GM11168 (cell line): ENCODE data around the gene ANKRD22.

Experiments used
- in situ Hi-C: fragments of 300-500 bp; cut with MboI; formaldehyde crosslinking; loops from one replicate; pipeline ENCODE4 v1.12.0; 2022; ENCODE audit warnings: low sequenced_read_pairs; ENCODE audit not compliant: unreplicated experiment

ANKRD22 gene

GRCh38 chr10:88805361-88805760, 46.3 kb downstream of the ANKRD22 start:
- in situ Hi-C loops: loop anchor here (10.0 kb wide), 1 partner anchor 121 kb away; no protein-coding TSS in a partner anchor

GRCh38 chr10:88804083-88804812, 47.4 kb downstream of the ANKRD22 start:
- in situ Hi-C loops: loop anchor here (10.0 kb wide), 1 partner anchor 119 kb away; no protein-coding TSS in a partner anchor

GRCh38 chr10:88803641-88804040, 48.0 kb downstream of the ANKRD22 start:
- in situ Hi-C loops: loop anchor here (10.0 kb wide), 1 partner anchor 119 kb away; no protein-coding TSS in a partner anchor

GRCh38 chr10:88802523-88803285, 48.9 kb downstream of the ANKRD22 start, which contains the start of gene LIPM:
TSS of gene LIPM (plus strand) at chr10:88802730. CDS start at chr10:88802897, 167 bp downstream.
- in situ Hi-C loops: loop anchor here (10.0 kb wide), 1 partner anchor 118 kb away; no protein-coding TSS in a partner anchor

- in situ Hi-C loops: loop anchor here (10.0 kb wide), 1 partner anchor 116 kb away; no protein-coding TSS in a partner anchor
Observed at GRCh38 chr10:88800152-88801125, 51.2 kb downstream of the ANKRD22 start.

GRCh38 chr10:88794731-88795130, 56.9 kb downstream of the ANKRD22 start:
- in situ Hi-C loops: no loop called here

- in situ Hi-C loops: no loop called here
Observed at GRCh38 chr10:88793712-88794299, 57.8 kb downstream of the ANKRD22 start.

- in situ Hi-C loops: no loop called here
Observed at GRCh38 chr10:88792661-88793060, 59.0 kb downstream of the ANKRD22 start.

- in situ Hi-C loops: no loop called here
Observed at GRCh38 chr10:88791924-88792323, 59.7 kb downstream of the ANKRD22 start.

- in situ Hi-C loops: no loop called here
Observed at GRCh38 chr10:88788924-88789323, 62.7 kb downstream of the ANKRD22 start.

GRCh38 chr10:88787463-88787862, 64.2 kb downstream of the ANKRD22 start:
- in situ Hi-C loops: no loop called here

GRCh38 chr10:88786032-88786770, 65.4 kb downstream of the ANKRD22 start:
- in situ Hi-C loops: no loop called here

GRCh38 chr10:88783724-88784123, 67.9 kb downstream of the ANKRD22 start:
- in situ Hi-C loops: no loop called here

GRCh38 chr10:88782222-88782621, 69.4 kb downstream of the ANKRD22 start:
- in situ Hi-C loops: no loop called here

GRCh38 chr10:88781206-88781605, 70.4 kb downstream of the ANKRD22 start:
- in situ Hi-C loops: no loop called here
